NK-92 (cell line): ENCODE measurements around the gene SPEF2.

Experiments used
- DNase-seq: peaks from one replicate; lab custom pipeline; 2025; ENCODE audit not compliant: unreplicated experiment; lab: John Stamatoyannopoulos, UW

The SPEF2 gene

GRCh38 chr5:35698047-35698808 is 80.6 kb downstream of the SPEF2 start:
- no peak for DNase-seq

- DNase-seq: no peak
Observed at GRCh38 chr5:35707659-35708058, 90.0 kb downstream of the SPEF2 start.

GRCh38 chr5:35709688-35710087 is 92.0 kb downstream of the SPEF2 start:
- DNase-seq: no peak

DNA sequence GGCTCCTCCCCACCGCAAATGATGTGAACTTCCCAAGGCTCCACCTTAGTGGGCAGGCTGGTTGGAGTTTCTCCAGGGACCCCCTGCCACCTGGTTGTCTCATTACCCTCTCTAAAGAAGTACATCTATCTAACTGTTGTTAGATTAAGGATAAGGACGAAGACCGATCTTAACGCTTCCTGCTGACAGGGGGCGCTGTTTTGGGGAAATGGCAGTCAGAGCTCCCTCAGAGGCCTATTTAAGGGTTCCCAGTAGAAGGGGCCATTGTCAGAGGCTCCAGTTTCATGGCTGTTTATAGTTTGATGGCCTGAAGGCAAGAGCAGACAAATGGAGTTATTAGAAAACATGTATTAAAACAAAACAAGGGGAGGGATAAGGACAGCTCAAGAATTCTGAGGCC is 100.1 kb downstream of the SPEF2 start:
- DNase-seq: no peak

- no peak for DNase-seq
Observed at GRCh38 chr5:35735718-35736117, 118.1 kb downstream of the SPEF2 start.

GRCh38 chr5:35736280-35736679 is 118.6 kb downstream of the SPEF2 start:
- DNase-seq: no peak

- DNase-seq: no peak
Observed at GRCh38 chr5:35741126-35741716, 123.6 kb downstream of the SPEF2 start.

DNA sequence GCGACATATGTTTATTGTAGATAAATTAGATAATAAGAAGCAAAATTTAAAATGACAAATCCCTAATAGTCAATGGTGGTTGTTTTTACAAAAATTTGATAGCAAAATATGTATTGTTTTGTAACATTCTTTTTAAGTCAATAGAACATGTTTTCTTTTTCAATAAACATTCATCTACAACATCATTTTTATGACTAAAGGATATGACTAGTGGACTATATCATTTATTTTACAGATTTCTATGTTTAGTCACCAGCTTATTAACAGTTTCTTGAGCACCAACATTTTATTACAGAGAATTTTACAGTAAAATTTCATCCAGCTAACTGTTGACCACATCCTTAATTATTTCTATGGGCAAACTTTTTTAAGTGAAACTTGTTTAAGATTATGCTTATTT is 124.3 kb downstream of the SPEF2 start:
- no peak for DNase-seq

DNA sequence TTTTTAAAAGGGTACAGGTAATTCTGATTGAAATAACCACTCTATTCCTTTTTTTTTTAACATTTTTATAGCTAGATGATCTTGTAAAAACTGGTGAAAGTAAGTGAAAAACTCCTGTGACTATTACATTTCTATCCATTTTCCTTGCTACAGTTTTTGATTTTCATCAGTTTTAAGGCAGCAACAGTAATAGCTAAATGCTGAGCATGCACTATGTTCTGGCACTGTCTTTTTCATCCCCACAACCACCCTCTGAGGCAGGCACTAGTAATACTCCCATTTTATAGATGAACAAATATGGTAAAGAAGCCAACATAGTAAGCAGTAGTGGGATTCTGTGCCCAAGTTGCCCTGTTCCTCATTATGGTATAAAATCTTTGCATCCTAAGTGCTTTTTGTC is 126.0 kb downstream of the SPEF2 start:
- no peak for DNase-seq

- no peak for DNase-seq
Observed at GRCh38 chr5:35745193-35745592, 127.5 kb downstream of the SPEF2 start.

GRCh38 chr5:35745660-35746059 is 128.0 kb downstream of the SPEF2 start:
- no peak for DNase-seq

GRCh38 chr5:35752012-35752411 is 134.3 kb downstream of the SPEF2 start:
- DNase-seq: no peak

DNA sequence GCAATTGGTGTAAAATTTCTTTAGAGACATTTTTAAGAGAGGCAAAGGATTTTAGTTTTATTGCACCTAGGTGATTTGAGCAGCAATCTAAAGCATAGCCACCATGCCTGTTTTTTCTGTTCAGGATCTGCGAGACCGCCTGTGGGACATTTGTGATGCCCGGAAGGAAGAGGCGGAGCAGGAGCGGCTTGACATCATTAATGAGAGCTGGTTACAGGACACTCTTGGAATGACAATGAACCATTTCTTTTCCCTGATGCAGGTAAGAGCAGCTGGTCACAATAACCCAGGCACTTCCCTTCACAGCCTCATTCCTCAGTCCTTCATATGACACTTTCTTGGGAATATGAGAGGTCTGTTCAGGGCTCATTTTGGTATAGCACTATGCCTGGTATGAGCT is 135.8 kb downstream of the SPEF2 start:
- no peak for DNase-seq

GRCh38 chr5:35754481-35754880 is 136.8 kb downstream of the SPEF2 start:
- DNase-seq: no peak

DNA sequence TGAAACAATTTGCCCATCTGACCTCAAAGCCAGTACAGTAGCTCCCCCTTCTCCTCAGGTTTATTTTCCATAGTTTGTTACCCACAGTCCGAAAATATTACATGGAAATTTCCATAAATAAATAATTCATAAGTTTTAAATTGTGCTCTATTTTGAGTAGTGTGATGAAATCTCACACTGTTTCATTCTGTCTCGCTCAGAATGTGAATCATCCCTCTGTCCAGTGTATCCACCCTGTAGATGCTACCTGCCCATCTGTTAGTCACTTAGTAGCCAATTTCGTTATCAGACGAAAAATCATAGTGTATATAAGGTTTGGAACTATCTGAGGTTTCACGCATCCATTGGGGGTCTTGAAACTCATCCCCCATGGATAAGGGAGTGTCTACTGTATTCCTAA is 138.3 kb downstream of the SPEF2 start:
- DNase-seq: no peak

- no peak for DNase-seq
Observed at GRCh38 chr5:35758151-35758724, 140.6 kb downstream of the SPEF2 start.

GRCh38 chr5:35761541-35761940 is 143.9 kb downstream of the SPEF2 start:
- DNase-seq: no peak

- no peak for DNase-seq
Observed at GRCh38 chr5:35762368-35762767, 144.7 kb downstream of the SPEF2 start.

GRCh38 chr5:35765921-35766320 is 148.3 kb downstream of the SPEF2 start:
- no peak for DNase-seq

DNA sequence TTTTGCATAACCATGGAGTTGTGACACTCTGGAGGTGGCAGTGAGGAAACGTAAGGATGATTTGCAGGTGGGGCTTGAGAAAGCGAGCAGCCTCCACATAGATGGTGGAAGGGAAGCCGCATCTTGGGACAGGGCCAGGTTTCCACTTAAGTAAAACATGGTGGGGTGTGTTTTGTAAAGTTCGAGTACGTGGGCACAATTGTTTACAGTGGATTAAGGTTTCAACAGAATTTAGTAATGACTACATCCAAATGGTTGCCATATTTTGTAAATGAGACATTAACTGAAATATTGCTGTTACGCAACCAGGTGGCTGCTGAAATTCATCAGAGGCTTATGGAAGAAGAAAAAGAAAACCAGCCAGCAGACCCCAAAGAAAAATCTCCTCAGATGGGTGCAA is 153.6 kb downstream of the SPEF2 start:
- DNase-seq: no peak

- no peak for DNase-seq
Observed at GRCh38 chr5:35771839-35772238, 154.2 kb downstream of the SPEF2 start.

GRCh38 chr5:35773967-35774366 is 156.3 kb downstream of the SPEF2 start:
- no peak for DNase-seq

DNA sequence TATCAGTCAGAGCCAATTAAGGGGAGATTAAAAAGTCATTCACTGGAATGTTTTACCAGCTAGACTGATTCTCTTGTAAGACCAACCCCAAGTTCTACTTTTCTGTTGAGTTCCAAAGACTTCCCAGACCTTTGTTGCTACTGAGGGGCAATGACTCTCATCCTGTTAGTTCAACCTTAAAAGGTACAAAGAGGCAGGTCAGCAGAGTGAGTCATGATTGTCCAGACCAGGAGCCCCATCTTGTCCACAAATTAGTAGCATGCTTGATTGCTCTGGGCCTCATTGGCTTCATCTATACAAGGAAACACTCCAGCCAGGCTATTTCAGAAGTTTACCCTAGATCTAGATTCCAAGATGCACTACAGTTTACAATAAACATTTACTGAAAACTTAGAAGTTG is 159.1 kb downstream of the SPEF2 start:
- DNase-seq: no peak
